CD4-positive, alpha-beta T cell (primary cell): ENCODE measurements around the gene GADL1. TPM values are rescaled to one million over a fixed set of nuclear protein-coding genes. Genes with fewer than 3 reads are reported as not detected.
A peak's percentile ranks its signal among the peaks of the same experiment; 100 is the strongest.

Experiments used
- ATAC-seq: fragments of 200-7000 bp; cut with Tn5 transposase; one replicate; pipeline ENCODE4 v1.10.0; 2022; ENCODE audit warnings: mild to moderate bottlenecking; ENCODE audit not compliant: poor library complexity
- CTCF ChIA-PET: fragments of 350-600 bp; sonication (Branson Sonifier 250); formaldehyde crosslinking; loops from one replicate; lab custom pipeline; 2021; ENCODE audit warnings: antibody characterized with exemption, inconsistent platforms; lab: Charles Lee
- POLR2A ChIA-PET: fragments of 350-600 bp; sonication (Branson Sonifier 250); formaldehyde crosslinking; loops from one replicate; lab custom pipeline; 2021; ENCODE audit warnings: antibody characterized with exemption, inconsistent platforms; lab: Charles Lee
- DNase-seq, 14 experiments: peaks; one replicate each; pipeline ENCODE4 v3.0.0-alpha.2; 2013 to 2020; ENCODE audit warnings: mixed read lengths in 2 of 14
- H3K27ac ChIP-seq, 2 donors: one replicate each; pipeline versions ENCODE4 v1.5.1 to v1.7.0; 2013; ENCODE audit warnings: low read length in 2 of 2, low read depth in 1 of 2, mild to moderate bottlenecking in 1 of 2
- H3K27me3 ChIP-seq, 2 experiments: 1 replicate in 1 of 2; 2 replicates in 1 of 2; pipeline versions ENCODE4 v1.6.1 to v1.7.0; 2013; ENCODE audit warnings: low read length in 2 of 2, control low read depth in 1 of 2, mild to moderate bottlenecking in 1 of 2, moderate library complexity in 1 of 2; ENCODE audit not compliant: insufficient read depth in 2 of 2, control insufficient read depth in 1 of 2
- H3K36me3 ChIP-seq: one replicate; pipeline ENCODE4 v1.6.1; 2013; ENCODE audit warnings: low read length, control low read depth; ENCODE audit not compliant: insufficient read depth
- H3K4me1 ChIP-seq: one replicate; pipeline ENCODE4 v1.6.1; 2013; ENCODE audit warnings: low read length, control low read depth; ENCODE audit not compliant: insufficient read depth
- H3K4me3 ChIP-seq: one replicate; pipeline ENCODE4 v1.5.1; 2013; ENCODE audit warnings: mild to moderate bottlenecking, low read length, moderate library complexity
- H3K9me3 ChIP-seq, 2 experiments: 1 replicate in 1 of 2; 2 replicates in 1 of 2; pipeline versions ENCODE4 v1.6.1 to v1.7.0; 2013; ENCODE audit warnings: low read length in 2 of 2, mild to moderate bottlenecking in 2 of 2, control low read depth in 1 of 2, moderate library complexity in 1 of 2; ENCODE audit not compliant: control insufficient read depth in 1 of 2, insufficient read depth in 1 of 2
- H3K27ac Mint-ChIP-seq: one replicate; pipeline ENCODE4 v1.8.0; 2020; ENCODE audit warnings: mixed read lengths
- H3K27me3 Mint-ChIP-seq: one replicate; pipeline ENCODE4 v1.8.0; 2021; ENCODE audit warnings: mixed read lengths
- H3K36me3 Mint-ChIP-seq: one replicate; pipeline ENCODE4 v1.8.0; 2021; ENCODE audit warnings: low read depth, mixed read lengths
- H3K4me1 Mint-ChIP-seq: one replicate; pipeline ENCODE4 v1.8.0; 2021; ENCODE audit warnings: low read depth, mixed read lengths
- H3K4me3 Mint-ChIP-seq: one replicate; pipeline ENCODE4 v1.8.0; 2020; ENCODE audit warnings: mild to moderate bottlenecking, mixed read lengths
- H3K9me3 Mint-ChIP-seq: one replicate; pipeline ENCODE4 v1.8.0; 2020; ENCODE audit warnings: mixed read lengths
- intact Hi-C, 2 experiments: fragments of 100-400 bp; cut with DNase I in 1 of 2; cut with micrococcal nuclease in 1 of 2; formaldehyde crosslinking; loops; one replicate each; pipeline versions ENCODE4 v1.15.1 to v1.9.0; 2023 to 2025; cut with DNase I, micrococcal nuclease
- polyA plus RNA-seq, 2 donors: library from polyadenylated mRNA; unstranded; fragments of 120-200 nt; gene quantifications; one replicate each; pipeline ENCODE4 v1.2.1, GENCODE V29; 2013
- total RNA-seq, 174 experiments: library from RNA in 2 of 174; stranded (reverse) in 2 of 174; gene quantifications; one replicate each; pipeline ENCODE4 v1.2.3 and lab custom pipeline; 2021 to 2026
- TF ChIP-seq, protein P1 (sequence below): fragments of 200-600 bp; IDR thresholded peaks from one replicate; pipeline ENCODE4 v1.8.0; 2022; ENCODE audit warnings: antibody characterized with exemption, mild to moderate bottlenecking

The GADL1 gene, protein sequence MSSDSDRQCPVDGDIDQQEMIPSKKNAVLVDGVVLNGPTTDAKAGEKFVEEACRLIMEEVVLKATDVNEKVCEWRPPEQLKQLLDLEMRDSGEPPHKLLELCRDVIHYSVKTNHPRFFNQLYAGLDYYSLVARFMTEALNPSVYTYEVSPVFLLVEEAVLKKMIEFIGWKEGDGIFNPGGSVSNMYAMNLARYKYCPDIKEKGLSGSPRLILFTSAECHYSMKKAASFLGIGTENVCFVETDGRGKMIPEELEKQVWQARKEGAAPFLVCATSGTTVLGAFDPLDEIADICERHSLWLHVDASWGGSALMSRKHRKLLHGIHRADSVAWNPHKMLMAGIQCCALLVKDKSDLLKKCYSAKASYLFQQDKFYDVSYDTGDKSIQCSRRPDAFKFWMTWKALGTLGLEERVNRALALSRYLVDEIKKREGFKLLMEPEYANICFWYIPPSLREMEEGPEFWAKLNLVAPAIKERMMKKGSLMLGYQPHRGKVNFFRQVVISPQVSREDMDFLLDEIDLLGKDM
- total RNA-seq = not detected
- not detected for polyA plus RNA-seq (2013, experiment 1 of 2)
- 0.57 TPM for polyA plus RNA-seq (2013, experiment 2 of 2)
- total RNA-seq (lab: John Stamatoyannopoulos, UW) = 0 to 0.20 (median 0) reads per million in 172 experiments

DNA sequence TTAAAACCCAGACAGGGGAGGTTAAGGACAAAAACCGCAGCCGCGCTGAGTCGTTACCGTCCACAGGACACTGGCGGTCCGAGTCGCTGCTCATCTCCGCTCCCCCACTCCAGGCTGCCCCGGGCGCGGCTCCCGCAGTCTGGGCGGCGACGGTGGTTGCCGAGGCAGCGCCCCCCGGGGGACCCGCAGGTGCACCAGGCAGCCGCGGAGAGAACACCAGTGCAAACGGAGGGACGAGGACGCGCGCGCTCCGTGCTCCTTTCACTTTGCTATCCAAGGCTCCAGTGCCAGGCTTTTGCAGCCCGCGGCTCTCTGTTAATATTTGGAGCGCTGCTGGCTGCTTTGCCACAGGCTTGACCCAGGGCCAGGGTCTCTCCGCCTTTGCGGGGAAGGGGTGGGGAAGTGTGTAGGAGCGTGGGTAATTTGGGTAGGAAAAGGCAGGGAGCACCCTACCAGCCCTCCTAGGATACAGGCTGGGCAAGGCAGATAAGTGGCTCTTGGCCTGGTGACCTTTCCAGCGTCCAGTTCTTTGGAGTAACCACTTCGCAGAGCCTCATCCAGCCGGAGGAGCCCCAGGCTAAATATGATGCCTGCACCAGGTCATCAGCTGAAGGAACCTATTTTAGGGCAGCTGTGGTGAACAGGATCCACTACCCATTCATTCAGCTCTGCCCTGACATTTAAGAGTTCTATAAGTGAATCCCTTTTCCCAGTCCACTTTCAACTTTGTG lies at the start of gene GADL1:
Gene GADL1, minus strand, starts transcription at position 141 of the 731 bp plus-strand sequence. Its CDS starts 47 bp downstream, at position 94.
- TF ChIP-seq, protein P1, sequence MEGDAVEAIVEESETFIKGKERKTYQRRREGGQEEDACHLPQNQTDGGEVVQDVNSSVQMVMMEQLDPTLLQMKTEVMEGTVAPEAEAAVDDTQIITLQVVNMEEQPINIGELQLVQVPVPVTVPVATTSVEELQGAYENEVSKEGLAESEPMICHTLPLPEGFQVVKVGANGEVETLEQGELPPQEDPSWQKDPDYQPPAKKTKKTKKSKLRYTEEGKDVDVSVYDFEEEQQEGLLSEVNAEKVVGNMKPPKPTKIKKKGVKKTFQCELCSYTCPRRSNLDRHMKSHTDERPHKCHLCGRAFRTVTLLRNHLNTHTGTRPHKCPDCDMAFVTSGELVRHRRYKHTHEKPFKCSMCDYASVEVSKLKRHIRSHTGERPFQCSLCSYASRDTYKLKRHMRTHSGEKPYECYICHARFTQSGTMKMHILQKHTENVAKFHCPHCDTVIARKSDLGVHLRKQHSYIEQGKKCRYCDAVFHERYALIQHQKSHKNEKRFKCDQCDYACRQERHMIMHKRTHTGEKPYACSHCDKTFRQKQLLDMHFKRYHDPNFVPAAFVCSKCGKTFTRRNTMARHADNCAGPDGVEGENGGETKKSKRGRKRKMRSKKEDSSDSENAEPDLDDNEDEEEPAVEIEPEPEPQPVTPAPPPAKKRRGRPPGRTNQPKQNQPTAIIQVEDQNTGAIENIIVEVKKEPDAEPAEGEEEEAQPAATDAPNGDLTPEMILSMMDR = no peak
- Histone ChIP-seq H3K4me3 (peak within 1 kb of the TSS; percentile 33), H3K4me1 (peaks cover 6% of the 10 kb centered on the region), H3K36me3 (no peaks in the 10 kb centered on the region), H3K27ac (no peak within 1 kb of the TSS), H3K27me3 (peaks cover 15 to 41% of the 10 kb centered on the region in 2 experiments), H3K9me3 (no peaks in the 10 kb centered on the region)
- ATAC-seq = no peak
- ChIA-PET POLR2A (no interaction called here), CTCF (no interaction called here)
- Mint-ChIP-seq H3K27me3 (peaks cover 64% of the 10 kb centered on the region), H3K27ac (no peak within 1 kb of the TSS), H3K4me3 (peak within 1 kb of the TSS; percentile 76), H3K36me3 (no peaks in the 10 kb centered on the region), H3K4me1 (peaks cover 22% of the 10 kb centered on the region), H3K9me3 (no peaks in the 10 kb centered on the region)
- DNase-seq = peak in 3 of 14 experiments; percentile 3 to 5 (median 3)
- intact Hi-C loops = no loop called here

DNA sequence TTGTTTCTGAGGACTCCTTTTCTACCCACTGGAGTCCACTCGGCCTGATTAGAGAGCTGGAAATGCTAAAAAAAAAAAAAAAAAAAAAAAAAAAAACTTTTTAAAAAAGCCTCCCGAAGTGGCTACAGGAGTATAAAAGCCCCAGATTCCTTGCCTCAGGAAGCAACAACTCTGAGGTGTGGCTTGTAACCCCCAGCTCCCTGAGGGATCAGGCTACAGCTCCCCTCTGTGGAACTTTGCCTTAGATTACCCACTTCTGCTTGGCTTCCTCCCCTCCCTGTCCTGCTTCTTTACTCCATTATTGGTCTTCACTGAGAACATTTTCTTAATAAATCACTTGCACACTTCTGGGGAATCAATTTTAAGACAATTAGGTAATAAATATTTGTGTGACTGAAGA lies 49.7 kb upstream of the GADL1 start:
- ChIA-PET CTCF (no interaction called here), POLR2A (no interaction called here)
- Histone ChIP-seq H3K36me3 (no peaks in the 10 kb centered on the region), H3K27ac (no peak overlapping the region), H3K27me3 (no peaks in the 10 kb centered on the region), H3K4me1 (no peaks in the 10 kb centered on the region), H3K9me3 (peaks cover 0 to 3% of the 10 kb centered on the region in 2 experiments), H3K4me3 (no peak overlapping the region)
- Mint-ChIP-seq H3K36me3 (no peaks in the 10 kb centered on the region), H3K27ac (no peak overlapping the region), H3K27me3 (no peaks in the 10 kb centered on the region), H3K9me3 (no peaks in the 10 kb centered on the region), H3K4me1 (no peaks in the 10 kb centered on the region), H3K4me3 (no peak overlapping the region)
- intact Hi-C loops = loop anchor here in 1 of 2 experiments (10.0 kb wide), 1 partner anchor 751 kb away; no protein-coding TSS in a partner anchor
- ATAC-seq (no peak), DNase-seq (no peak)
- TF ChIP-seq, protein P1 = no peak

DNA sequence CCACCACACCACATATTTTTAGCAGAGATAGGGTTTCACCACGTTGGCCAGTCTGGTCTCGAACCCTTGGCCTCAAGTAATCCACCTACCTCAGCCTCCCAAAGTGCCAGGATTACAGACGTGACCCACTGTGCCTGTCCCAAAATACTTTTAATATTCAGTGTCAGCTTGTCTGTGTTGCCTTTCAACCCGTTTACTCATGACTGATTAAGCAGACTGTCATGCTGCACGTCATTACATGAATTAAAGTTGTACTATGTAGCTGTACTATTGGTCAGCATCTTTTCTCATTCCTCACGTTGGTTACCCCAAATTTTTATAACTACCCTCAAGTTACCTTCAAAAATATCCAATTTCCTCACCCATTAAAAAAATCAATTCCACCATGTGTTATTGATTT lies 48.7 kb upstream of the GADL1 start:
- H3K4me1 ChIP-seq = no peaks in the 10 kb centered on the region
- CTCF ChIA-PET = interaction anchor here (1.4 kb wide), 1 partner anchor 9 kb away, joined by 3 read pairs; no protein-coding TSS in a partner anchor
- H3K9me3 Mint-ChIP-seq = no peaks in the 10 kb centered on the region

More for the DNA sequence above, 48.7 kb upstream of the GADL1 start:
- no peak for DNase-seq
- no peak overlapping the region for H3K27ac ChIP-seq
- no peaks in the 10 kb centered on the region for H3K27me3 ChIP-seq
- H3K4me3 ChIP-seq = no peak overlapping the region
- H3K4me1 Mint-ChIP-seq = no peaks in the 10 kb centered on the region
- no peak overlapping the region for H3K4me3 Mint-ChIP-seq
- intact Hi-C loops = loop anchor here in 1 of 2 experiments (10.0 kb wide), 1 partner anchor 752 kb away; no protein-coding TSS in a partner anchor
- H3K36me3 Mint-ChIP-seq = no peaks in the 10 kb centered on the region
- H3K9me3 ChIP-seq = peaks cover 0 to 3% of the 10 kb centered on the region in 2 experiments
- TF ChIP-seq, protein P1 = no peak
- H3K27me3 Mint-ChIP-seq = no peaks in the 10 kb centered on the region
- no peak for ATAC-seq
- no peaks in the 10 kb centered on the region for H3K36me3 ChIP-seq
- H3K27ac Mint-ChIP-seq = no peak overlapping the region
- POLR2A ChIA-PET = no interaction called here
